GM12878 (cell line): ENCODE measurements around the gene MYH7. TPM values are rescaled to one million over a fixed set of nuclear protein-coding genes. Genes with fewer than 3 reads are reported as not detected.

ENCODE experiments used
- ATAC-seq: fragments of 200-7000 bp; cut with Tn5 transposase; 3 replicates; pipeline ENCODE4 v1.9.1; 2020; ENCODE audit warnings: mild to moderate bottlenecking, moderate library complexity
- BruUV-seq: library from RNA; stranded (reverse); fragments of 400-500 nt; replicated peaks from 2 replicates; lab custom pipeline; 2021; lab: Mats Ljungman, UMichigan
- CTCF ChIA-PET: fragments of 300-600 bp; sonication (Branson Sonifier 250); formaldehyde crosslinking; extraction: SDS; loops from one replicate; lab custom pipeline; 2021; ENCODE audit warnings: inconsistent platforms; lab: Yijun Ruan, JAX
- POLR2A ChIA-PET: fragments of 350-600 bp; formaldehyde crosslinking; extraction: SDS; loops from one replicate; lab custom pipeline; 2021; ENCODE audit warnings: inconsistent platforms; lab: Charles Lee
- RAD21 ChIA-PET: fragments of 300-600 bp; sonication (Branson Sonifier 250); formaldehyde crosslinking; loops from one replicate; lab custom pipeline; 2023; ENCODE audit warnings: antibody characterized with exemption; ENCODE audit not compliant: unreplicated experiment; lab: Charles Lee
- SMC1A ChIA-PET: fragments of 300-600 bp; sonication (Branson Sonifier 250); formaldehyde crosslinking; loops from one replicate; lab custom pipeline; 2023; ENCODE audit not compliant: unreplicated experiment, uncharacterized antibody; lab: Charles Lee
- DNase-seq: peaks from one replicate; pipeline ENCODE4 v3.0.0-alpha.2; 2011; ENCODE audit warnings: low read depth, low spot score
- FAIRE-seq: peaks from 3 replicates; lab custom pipeline; 2011; peaks lifted over from hg19 to GRCh38; lab: Jason Lieb, UNC
- H2AFZ ChIP-seq: 2 replicates; pipeline ENCODE4 v1.6.0; 2011; ENCODE audit warnings: low read depth, low read length, control low read depth; ENCODE audit not compliant: control insufficient read depth
- H3K27ac ChIP-seq: 2 replicates; pipeline ENCODE4 v1.5.1; 2011; ENCODE audit warnings: control low read depth; ENCODE audit not compliant: control insufficient read depth, insufficient read depth
- H3K27me3 ChIP-seq, 2 experiments: replicated peaks in 1 of 2; 2 replicates each; pipeline versions ENCODE4 v1.6.0 to v1.6.1; 2011; ENCODE audit warnings: low read length in 1 of 2; ENCODE audit not compliant: control insufficient read depth in 2 of 2, insufficient read depth in 2 of 2
- H3K36me3 ChIP-seq, 2 experiments: 2 replicates each; pipeline ENCODE4 v1.5.1; 2011; ENCODE audit warnings: low read length in 1 of 2; ENCODE audit not compliant: control insufficient read depth in 2 of 2, insufficient read depth in 2 of 2
- H3K4me1 ChIP-seq: 2 replicates; pipeline ENCODE4 v1.6.1; 2011; ENCODE audit warnings: mild to moderate bottlenecking, low read length, moderate library complexity, mixed read lengths; ENCODE audit not compliant: control insufficient read depth, insufficient read depth
- H3K4me2 ChIP-seq: 2 replicates; pipeline ENCODE4 v1.6.0; 2011; ENCODE audit warnings: control low read depth; ENCODE audit not compliant: control insufficient read depth, insufficient read depth
- H3K4me3 ChIP-seq: fragments of 200-600 bp; sonication (generic); 2 replicates; pipeline ENCODE4 v1.5.1; 2016
- H3K79me2 ChIP-seq: 2 replicates; pipeline ENCODE4 v1.6.0; 2011; ENCODE audit warnings: low read length; ENCODE audit not compliant: control insufficient read depth, insufficient read depth
- H3K9ac ChIP-seq: 2 replicates; pipeline ENCODE4 v1.8.0; 2011; ENCODE audit warnings: low read length, control low read depth, mixed read lengths; ENCODE audit not compliant: control insufficient read depth, insufficient read depth
- H3K9me3 ChIP-seq: replicated peaks from 3 replicates; pipeline ENCODE4 v1.5.1; 2011; ENCODE audit warnings: mild to moderate bottlenecking, low read length; ENCODE audit not compliant: control insufficient read depth, insufficient read depth
- H4K20me1 ChIP-seq: 2 replicates; pipeline ENCODE4 v1.6.0; 2011; ENCODE audit not compliant: control insufficient read depth, insufficient read depth
- BCL3 ChIP-seq: IDR thresholded peaks from 2 replicates; pipeline ENCODE4 v1.6.1; 2011; ENCODE audit warnings: borderline replicate concordance, low read depth, mild to moderate bottlenecking, moderate library complexity, low read length; ENCODE audit not compliant: insufficient read depth, poor library complexity, severe bottlenecking
- BHLHE40 ChIP-seq, 2 experiments: fragments of 450-650 bp in 1 of 2; IDR thresholded peaks; 2 replicates each; pipeline ENCODE4 v1.6.1; 2011 to 2017; ENCODE audit warnings: low read depth in 2 of 2, borderline replicate concordance in 1 of 2, improper control_type of control experiment in 1 of 2, low read length in 1 of 2, mild to moderate bottlenecking in 1 of 2
- FOS ChIP-seq: IDR thresholded peaks from 3 replicates; pipeline ENCODE4 v1.6.1; 2011; ENCODE audit warnings: borderline replicate concordance; ENCODE audit not compliant: insufficient read length; ENCODE audit errors: extremely low read depth
- POLR2AphosphoS5 ChIP-seq: IDR thresholded peaks from 2 replicates; pipeline ENCODE4 v1.6.1; 2011; ENCODE audit warnings: mild to moderate bottlenecking, low read length, inconsistent platforms
- ZZZ3 ChIP-seq: IDR thresholded peaks from 2 replicates; pipeline ENCODE4 v1.6.1; 2011; ENCODE audit warnings: low read depth; ENCODE audit not compliant: control insufficient read depth, insufficient read length
- WGBS: methylation state at CpG from one replicate; pipeline ENCODE4 v1.1.6; 2016; ENCODE audit warnings: low lambda C conversion rate; ENCODE audit not compliant: insufficient replicate concordance, insufficient coverage; ENCODE audit errors: missing lambda C conversion rate; 5-methylcytosine and 5-hydroxymethylcytosine counted together
- in situ Hi-C: fragments of 300-500 bp; cut with MboI; formaldehyde crosslinking; loops from 9 replicates; pipeline ENCODE4 v1.14.3; 2018; ENCODE audit warnings: mixed read lengths
- intact Hi-C: fragments of 100-400 bp; cut with micrococcal nuclease; formaldehyde crosslinking; loops from one replicate; pipeline ENCODE4 v1.14.2; 2022; ENCODE audit not compliant: unreplicated experiment
- polyA plus RNA-seq, 11 experiments: library from polyadenylated mRNA; depleted of rRNA in 4 of 11; unstranded in 6 of 11; stranded (reverse) in 5 of 11; fragments of >200 nt; fragmentation: Nextera tagmentation in 4 of 11; fragmentation: Illumina TruSeq in 1 of 11; extraction: Ambion mirVana in 4 of 11; extraction: Trizol in 1 of 11; gene quantifications; 1 replicate in 1 of 11; 2 replicates in 10 of 11; pipeline versions ENCODE4 v1.2.1 to v1.2.3, GENCODE V29; 2011 to 2016; ENCODE audit warnings: inconsistent platforms in 2 of 11, missing spikeins in 2 of 11, low read depth in 1 of 11
- total RNA-seq, 4 experiments: library from RNA; depleted of rRNA in 3 of 4; stranded (reverse); fragments of >200 nt in 3 of 4; fragmentation: Illumina TruSeq in 1 of 4; extraction: Trizol in 1 of 4; gene quantifications; 2 replicates each; pipeline versions ENCODE4 v1.2.1 to v1.2.3, GENCODE V29; 2013 to 2021

The MYH7 gene
- total and polyA plus RNA-seq, 10 of the 15 experiments (the other 5 are each of a cell fraction or from before 2014, with no cell fraction given), result 0.04 to 0.10 (median 0.05) TPM; not detected in 4

- no peaks in the 10 kb centered on the region for H4K20me1 ChIP-seq
- ChIA-PET POLR2A (no interaction called here), RAD21 (no interaction called here), CTCF (no interaction called here), SMC1A (no interaction called here)
- WGBS, result 46% methylated on average over 46 of the region's 51 CpGs
- FAIRE-seq, result no peak
- no peaks in the 10 kb centered on the region for H3K79me2 ChIP-seq
- DNase-seq, result no peak
- in situ Hi-C loops, result no loop called here
- no peaks in the 10 kb centered on the region for H3K36me3 ChIP-seq
- intact Hi-C loops, result no loop called here
- no peaks in the 10 kb centered on the region for H3K4me1 ChIP-seq
- no peak overlapping the region for H2AFZ ChIP-seq
- no peak overlapping the region for H3K4me2 ChIP-seq
- no peak overlapping the region for H3K27ac ChIP-seq
- no peak overlapping the region for H3K9ac ChIP-seq
- H3K27me3 ChIP-seq, result peaks cover 0 to 8% of the 10 kb centered on the region in 2 experiments; a peak in 3 of 4 replicates
- TF ChIP-seq POLR2AphosphoS5, result no peak
- TF ChIP-seq ZZZ3, result no peak
- no peak for TF ChIP-seq FOS
- TF ChIP-seq BHLHE40 (IDR thresholded peaks at IDR 0.05; ENCODE audit: borderline replicate concordance in 1 of 2, low read depth in 2 of 2, low read length in 1 of 2), result no peak
- TF ChIP-seq BCL3, result no peak
- no TSS peak for BruUV-seq
- H3K9me3 ChIP-seq, result no peaks in the 10 kb centered on the region
- ATAC-seq, result no peak
- H3K4me3 ChIP-seq, result no peak overlapping the region
Observed at GRCh38 chr14:23365732-23366425, 69.6 kb downstream of the MYH7 start.
